Cardiac fibroblast (primary cell): Measurements from ENCODE around the gene SGK2.

Experiments
- DNase-seq, 2 donors: peaks; one replicate each; pipeline versions ENCODE4 v3.0.0 to v3.0.0-alpha.2; 2010; ENCODE audit warnings: low read depth in 2 of 2
- H3K4me3 ChIP-seq, 2 donors: replicated peaks in 1 of 2; 1 replicate in 1 of 2; 2 replicates in 1 of 2; pipeline ENCODE4 v1.5.1; 2011; ENCODE audit warnings: low read depth in 2 of 2, low read length in 2 of 2, mild to moderate bottlenecking in 2 of 2, moderate library complexity in 1 of 2
- TF ChIP-seq, protein P1 (sequence below): IDR thresholded peaks from one replicate; pipeline ENCODE4 v1.5.1; 2011; ENCODE audit warnings: low read depth, mild to moderate bottlenecking, low read length, inconsistent platforms

Gene SGK2

DNA sequence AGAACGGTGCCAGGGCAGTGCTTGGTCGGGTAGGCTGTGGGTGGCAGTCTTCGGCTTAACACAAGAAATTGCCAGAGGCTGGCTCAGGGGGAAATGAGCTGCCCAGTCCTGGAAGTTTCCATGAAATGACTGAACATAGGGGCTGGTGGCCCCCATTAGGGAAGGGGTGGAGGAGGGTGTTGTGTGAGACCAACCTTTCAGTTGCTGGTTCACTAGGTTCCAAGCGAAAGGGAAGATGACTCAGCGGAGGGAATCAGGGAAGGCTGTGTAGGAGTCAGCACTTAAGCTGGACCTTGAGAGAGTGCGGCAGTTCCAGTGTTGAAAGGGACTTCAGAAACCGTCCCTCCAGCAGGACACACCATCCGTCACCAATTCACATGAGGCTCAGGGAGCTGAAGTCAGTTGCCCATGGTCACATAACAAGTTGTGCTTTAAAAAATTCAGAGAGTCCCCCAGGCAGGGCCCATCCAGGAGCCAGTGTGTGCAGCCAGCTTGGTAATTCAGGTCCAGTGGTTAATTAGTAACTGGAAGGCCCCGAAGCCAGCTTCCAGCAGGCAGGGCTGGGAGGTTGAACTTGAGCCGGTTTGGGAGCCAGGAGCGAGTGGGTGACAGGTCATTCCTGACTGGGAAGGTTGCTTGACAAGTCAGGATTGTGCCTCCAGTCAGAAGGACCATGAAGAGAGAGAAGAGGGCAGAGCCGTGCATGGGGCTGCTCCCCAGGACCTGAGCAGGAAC lies at the start of gene SGK2:
Gene SGK2, plus strand, starts transcription at position 616 of the 735 bp plus-strand sequence. CDS start 7,469 bp downstream, outside the sequence.
- no peak within 1 kb of the TSS for H3K4me3 ChIP-seq
- DNase-seq: peak; percentile 45 to 53
- TF ChIP-seq, protein P1, sequence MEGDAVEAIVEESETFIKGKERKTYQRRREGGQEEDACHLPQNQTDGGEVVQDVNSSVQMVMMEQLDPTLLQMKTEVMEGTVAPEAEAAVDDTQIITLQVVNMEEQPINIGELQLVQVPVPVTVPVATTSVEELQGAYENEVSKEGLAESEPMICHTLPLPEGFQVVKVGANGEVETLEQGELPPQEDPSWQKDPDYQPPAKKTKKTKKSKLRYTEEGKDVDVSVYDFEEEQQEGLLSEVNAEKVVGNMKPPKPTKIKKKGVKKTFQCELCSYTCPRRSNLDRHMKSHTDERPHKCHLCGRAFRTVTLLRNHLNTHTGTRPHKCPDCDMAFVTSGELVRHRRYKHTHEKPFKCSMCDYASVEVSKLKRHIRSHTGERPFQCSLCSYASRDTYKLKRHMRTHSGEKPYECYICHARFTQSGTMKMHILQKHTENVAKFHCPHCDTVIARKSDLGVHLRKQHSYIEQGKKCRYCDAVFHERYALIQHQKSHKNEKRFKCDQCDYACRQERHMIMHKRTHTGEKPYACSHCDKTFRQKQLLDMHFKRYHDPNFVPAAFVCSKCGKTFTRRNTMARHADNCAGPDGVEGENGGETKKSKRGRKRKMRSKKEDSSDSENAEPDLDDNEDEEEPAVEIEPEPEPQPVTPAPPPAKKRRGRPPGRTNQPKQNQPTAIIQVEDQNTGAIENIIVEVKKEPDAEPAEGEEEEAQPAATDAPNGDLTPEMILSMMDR: no peak

DNA sequence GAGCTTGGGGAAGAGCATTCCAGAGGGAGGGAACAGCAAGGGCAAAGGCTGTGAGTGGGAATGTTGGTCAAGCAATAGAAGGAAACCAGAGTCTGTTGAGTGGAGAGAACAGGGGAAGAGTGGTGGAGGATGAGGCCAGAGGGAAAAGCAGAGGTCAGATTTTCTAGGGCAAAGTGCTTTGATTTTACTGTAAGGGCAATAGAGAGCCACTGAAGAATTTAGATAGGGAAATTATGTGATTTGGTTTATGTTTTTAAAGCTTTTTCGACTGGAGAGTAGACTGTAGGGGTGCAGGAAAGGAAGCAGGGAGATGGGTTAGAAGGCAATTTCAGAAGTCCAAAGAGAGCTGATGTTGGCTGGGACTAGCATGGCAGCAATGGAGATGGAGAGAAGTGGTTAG lies 46.9 kb upstream of the SGK2 start:
- TF ChIP-seq, protein P1: no peak
- H3K4me3 ChIP-seq: no peak overlapping the region
- no peak for DNase-seq

DNA sequence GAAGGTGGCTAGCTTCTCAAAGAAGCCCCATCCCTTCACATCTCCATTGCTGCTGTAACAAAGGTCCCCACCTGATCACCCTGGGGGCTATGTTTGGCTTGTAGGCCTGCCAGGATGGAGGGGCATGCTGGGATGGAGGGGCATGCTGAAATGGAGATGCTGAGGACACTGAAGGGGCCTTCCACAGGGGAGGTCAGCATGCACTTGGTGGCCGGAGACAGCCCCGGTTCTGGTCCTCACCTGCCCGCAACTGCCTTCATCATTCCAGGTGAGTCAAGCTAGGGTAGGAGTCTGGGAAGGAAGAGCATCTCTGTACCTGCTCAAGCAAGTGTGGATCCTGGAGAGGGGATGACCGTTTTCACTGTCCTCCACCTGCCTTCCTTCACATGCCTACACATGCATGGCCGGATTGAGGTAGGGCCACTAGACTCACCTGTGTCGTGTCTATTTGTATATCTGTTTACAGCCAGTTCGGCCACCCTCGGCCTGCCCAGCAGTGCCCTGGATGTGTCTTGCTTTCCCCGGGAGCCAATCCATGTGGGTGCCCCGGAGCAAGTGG lies 45.4 kb upstream of the SGK2 start:
- TF ChIP-seq, protein P1: no peak
- DNase-seq: no peak
- peak overlapping the region; percentile 47 to 54 for H3K4me3 ChIP-seq

DNA sequence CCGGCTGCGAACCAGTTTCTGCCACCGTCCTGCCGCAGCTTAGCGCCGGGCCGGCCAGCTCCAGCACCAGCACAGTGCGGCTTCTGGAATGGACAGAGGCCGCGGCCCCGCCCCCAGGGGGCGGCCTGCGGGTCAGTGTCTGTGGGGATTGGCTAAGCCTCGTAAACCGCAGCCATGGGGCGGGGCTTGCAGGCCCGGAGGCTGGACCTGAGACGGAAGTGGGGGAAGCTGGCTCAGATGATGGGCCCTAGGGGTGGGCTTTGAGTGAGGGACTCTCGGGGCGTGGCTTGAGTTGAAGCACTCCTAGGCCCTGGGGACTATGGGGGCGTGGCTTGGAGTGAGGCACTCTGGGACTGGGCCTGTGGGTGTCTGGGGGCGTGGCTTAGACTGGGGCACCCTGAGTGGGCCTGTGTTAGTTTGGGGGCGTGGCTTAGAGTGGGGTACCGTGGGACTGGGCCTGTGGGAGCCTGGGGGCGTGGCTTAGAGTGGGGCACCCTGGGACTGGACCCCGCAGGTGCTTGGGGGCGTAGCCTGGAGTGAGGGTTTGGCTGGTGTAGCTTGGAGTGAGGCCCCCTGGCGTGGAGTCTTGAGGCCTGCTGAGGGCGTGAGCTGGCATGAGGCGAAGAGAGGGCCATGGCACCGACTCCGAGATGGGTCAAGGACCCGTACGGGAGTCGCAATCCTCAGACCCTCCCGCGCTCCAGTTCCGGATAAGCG lies 44.7 kb upstream of the SGK2 start:
- DNase-seq: peak; percentile 98 to 99
- peak overlapping the region; percentile 52 to 67 for H3K4me3 ChIP-seq
- TF ChIP-seq, protein P1: peak; percentile 28

DNA sequence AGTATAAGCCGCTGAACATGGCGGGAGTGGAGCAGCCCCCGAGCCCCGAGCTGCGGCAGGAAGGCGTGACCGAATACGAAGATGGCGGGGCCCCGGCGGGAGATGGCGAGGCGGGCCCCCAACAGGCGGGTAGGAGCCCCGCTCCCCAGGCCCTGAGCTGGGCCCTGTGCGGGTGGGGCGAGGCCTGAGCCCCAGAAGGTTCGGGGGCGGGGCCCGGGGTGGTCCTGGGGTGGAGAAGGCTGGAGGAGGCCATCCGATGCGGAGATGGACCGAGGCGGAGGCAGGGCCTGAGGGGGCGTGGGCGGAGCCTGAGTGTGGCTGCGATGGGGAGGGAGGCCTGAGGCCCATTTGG lies 44.2 kb upstream of the SGK2 start:
- TF ChIP-seq, protein P1: no peak
- peak overlapping the region; percentile 52 to 67 for H3K4me3 ChIP-seq
- no peak for DNase-seq

DNA sequence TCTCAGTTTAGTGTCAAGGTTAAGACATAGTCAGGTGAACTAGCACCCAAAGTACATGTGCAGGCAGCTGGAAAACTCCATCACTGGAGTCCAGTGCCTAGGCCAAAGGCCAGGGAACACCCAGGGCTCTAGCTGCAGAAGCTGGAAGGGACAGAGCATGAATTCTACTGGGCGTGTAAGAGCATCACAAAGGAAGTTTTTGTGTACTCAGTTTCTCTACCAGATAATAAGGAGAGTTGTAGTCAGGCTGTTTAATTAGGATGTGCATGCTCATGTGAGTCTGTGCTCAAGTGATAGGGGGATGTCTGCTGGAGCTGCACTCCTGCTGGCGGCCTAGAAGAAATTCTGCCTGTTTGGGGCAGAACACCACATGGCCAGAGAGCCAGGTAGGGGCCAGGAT lies 43.2 kb upstream of the SGK2 start:
- H3K4me3 ChIP-seq: no peak overlapping the region
- no peak for DNase-seq
- TF ChIP-seq, protein P1: no peak
